ENCODE data around the gene NCKAP5.

Gene NCKAP5

DNA sequence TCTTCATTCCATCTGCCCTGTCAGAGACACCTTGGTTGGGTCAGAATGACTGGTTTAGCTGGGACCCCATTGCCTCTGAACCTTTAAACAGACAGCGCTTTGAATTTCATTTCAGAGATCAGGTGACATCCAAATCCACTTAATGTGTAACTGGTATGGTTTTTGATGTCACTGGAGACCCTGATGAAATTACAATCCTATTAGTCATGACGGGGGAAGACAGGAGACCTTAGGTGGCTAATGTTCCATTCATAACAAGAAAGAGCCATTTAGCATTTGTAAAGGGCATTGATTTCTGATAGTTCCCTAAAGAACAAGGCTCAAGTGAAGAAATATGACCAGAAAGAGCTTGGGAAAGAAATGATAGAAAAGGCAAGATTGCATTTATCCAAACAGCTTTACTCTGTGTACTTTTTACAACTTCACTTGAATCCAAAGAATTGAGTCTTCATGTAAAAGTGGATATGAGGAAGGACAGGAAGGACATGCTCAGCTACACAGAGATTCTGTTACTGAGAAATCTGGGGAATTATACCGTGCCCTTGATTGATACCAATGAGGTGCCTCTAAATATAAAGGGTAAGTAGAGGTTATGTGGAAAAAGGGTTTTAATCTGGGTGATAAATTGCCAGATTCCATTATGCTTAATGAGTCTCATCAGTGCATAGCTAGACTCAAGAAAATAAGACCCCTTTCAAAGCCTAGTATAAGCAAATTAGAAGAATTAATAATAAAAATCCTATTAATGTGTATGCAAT is 198.2 kb downstream of the NCKAP5 start:
- DNase-seq, result no peak

DNA sequence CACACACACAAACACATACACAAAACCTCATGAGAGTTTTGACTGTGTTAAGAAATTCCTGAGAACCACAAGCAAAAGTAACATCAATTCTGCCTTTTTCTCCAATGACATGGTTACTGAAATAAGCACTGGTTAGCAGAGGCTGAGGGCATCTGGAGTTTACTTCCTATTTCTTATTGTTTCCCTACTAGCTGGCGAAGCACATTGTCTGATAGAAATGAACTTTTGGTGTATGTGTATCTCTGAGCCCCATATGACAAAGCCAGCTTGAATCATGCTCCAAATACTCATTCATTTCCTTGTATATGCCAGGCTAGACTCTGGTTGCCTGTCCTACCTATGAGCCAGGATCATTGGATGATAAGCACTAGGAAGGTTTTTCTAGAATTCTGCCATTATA is 203.1 kb downstream of the NCKAP5 start:
- no peak for DNase-seq

GRCh38 chr2:133364636-133365035 is 203.6 kb downstream of the NCKAP5 start:
- DNase-seq, result no peak

DNA sequence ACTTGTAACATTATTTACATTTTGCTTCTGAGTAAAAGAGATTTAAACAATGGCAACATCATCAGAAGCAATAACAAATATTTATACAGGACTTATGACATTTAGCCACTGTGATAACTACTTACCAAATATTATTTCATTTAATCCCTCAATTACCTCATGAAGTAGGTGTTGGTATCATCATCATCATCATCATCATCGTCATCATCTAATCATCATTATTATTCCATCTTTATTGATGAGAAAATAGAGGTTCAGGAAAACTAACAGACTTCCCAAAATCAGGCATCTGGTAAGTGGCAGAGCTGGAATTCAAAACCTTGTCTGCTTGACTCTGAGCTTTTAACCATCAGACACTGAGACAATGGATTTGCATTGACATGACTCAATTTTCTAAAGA is 204.4 kb downstream of the NCKAP5 start:
- no peak for DNase-seq

DNA sequence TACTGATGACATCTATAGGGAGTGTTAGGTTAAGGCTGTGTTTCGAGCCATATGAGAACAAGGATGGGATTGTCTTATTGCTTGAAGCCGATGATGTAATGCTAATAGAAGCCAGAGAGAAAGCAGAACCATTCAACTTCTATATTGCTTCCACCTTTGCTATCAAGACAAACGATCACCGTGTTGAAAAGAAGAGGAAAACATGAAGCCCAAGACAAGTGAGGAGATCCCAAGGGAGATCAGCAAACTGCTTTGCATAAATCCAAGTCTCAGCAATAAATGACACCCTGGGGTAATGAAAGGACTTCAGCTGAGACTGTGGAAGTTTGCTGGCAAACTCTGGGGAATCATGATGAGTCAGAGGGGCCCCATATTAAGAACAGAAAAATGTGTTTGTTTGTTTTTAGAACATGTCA is 206.2 kb downstream of the NCKAP5 start:
- no peak for DNase-seq

- DNase-seq, result no peak
These were observed 207.4 kb downstream of the NCKAP5 start for GRCh38 chr2:133360882-133361281.

GRCh38 chr2:133360190-133360589 is 208.1 kb downstream of the NCKAP5 start:
- no peak for DNase-seq

DNA sequence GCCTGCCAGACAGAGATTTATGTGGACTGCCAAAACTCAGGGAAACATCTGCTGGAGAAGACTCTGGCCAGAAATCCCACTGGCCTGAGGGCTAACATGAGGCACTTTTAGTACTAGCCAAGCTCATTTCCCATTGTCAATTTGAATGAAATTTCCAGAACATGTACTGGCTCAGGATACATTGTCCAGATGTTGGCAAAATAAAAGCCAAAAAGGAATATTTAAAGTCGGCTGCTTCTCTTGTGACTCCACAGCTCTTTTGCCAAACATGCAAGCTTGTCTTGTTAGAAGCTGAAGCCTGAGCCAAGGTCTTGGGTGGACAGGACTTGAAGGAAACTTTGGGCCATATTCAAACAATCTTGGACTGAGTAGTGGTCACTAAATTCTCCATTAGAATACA is 215.5 kb downstream of the NCKAP5 start:
- DNase-seq, result no peak

- DNase-seq, result no peak
These were observed 221.6 kb downstream of the NCKAP5 start for GRCh38 chr2:133346654-133347053.

- no peak for DNase-seq
These were observed 222.6 kb downstream of the NCKAP5 start for GRCh38 chr2:133345638-133346037.

GRCh38 chr2:133344849-133345248 is 223.4 kb downstream of the NCKAP5 start:
- no peak for DNase-seq

DNA sequence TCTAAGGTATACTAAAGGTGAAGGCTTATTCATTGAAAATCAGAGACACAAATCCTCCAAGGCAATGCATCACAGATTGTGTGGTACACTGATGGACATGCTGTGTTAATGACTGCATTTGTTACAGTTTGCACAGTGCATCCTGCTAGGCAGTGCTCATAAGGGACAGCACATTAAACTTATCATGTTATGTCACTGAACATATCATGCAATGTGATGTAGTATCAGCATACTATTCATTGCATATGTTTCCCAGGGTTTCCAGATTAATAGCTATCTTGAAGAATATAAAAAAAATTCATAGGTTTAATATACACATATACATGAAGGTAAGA is 225.3 kb downstream of the NCKAP5 start:
- DNase-seq, result no peak

DNA sequence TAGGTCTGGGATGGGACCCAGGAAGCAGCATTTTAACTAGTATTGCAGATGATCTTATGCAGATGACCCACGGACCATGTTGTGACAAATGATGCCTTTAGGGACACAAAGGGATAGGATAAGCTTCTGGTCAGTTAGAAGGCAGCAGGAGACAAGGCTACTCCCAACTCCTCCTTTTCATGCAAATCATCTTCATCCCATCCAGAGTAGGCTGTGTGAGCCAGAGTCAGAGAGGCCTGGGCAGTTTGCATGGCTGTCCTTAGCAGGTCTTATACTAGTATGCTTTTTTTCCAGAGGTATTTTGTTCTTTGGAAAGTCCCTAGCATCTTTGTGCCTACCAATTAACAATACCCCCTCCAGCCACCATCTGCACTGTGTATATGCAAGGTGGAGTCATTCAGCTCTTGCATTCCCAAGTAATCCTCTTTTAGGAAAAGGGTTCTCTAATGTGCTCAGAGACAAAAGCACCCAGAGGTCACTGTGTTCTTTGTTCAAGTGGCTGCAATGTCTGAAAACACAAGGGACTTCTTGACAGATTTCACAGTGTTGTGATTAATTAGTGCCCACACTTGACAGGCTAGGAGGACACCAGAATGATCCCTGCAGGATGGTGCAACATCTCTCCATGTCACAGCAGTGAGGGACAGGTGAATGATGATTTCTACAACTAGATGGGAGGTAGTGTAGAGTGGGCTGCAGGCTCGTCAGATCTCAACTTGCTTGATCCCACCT is 225.8 kb downstream of the NCKAP5 start:
- no peak for DNase-seq

- DNase-seq, result no peak
These were observed 226.7 kb downstream of the NCKAP5 start for GRCh38 chr2:133341575-133341974.

DNA sequence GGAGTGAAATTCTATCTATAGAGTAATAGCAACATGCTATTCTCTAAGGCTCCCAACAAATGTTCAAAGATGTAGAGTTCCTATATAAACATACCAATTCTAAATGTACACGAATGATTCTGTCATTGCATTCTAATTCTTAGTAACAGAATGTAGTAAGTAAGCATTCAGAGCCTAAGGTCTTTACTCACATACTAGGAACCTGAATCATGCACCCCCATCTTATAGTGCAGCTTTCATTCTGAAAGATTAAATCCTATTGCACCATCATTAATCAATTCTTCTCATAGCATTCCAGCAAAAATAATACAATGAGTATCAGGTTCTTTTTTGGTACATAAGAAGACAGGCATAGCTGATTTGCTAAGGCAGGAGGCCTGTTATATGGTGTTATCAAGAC is 230.0 kb downstream of the NCKAP5 start:
- no peak for DNase-seq

- no peak for DNase-seq
These were observed 233.3 kb downstream of the NCKAP5 start for GRCh38 chr2:133334923-133335322.

DNA sequence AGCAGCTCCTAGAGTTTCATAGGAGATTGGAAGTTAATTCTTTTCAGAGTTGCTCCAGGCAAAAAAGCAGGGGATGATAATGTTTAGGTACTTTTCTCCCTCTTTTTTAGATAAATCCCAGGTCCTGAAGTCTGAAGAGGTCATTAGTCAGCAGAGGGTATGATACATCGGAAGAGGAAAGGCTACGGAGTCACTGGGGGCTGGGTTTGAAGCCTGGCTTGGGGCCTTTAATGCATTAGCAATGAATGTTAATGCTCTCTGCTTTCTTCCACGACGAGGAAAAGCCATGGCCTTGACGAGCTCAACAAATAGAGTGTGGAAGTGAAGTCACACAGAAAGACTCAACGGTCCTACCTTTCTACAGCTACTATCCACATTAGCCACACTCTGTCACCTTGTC is 235.1 kb downstream of the NCKAP5 start:
- DNase-seq, result no peak

DNA sequence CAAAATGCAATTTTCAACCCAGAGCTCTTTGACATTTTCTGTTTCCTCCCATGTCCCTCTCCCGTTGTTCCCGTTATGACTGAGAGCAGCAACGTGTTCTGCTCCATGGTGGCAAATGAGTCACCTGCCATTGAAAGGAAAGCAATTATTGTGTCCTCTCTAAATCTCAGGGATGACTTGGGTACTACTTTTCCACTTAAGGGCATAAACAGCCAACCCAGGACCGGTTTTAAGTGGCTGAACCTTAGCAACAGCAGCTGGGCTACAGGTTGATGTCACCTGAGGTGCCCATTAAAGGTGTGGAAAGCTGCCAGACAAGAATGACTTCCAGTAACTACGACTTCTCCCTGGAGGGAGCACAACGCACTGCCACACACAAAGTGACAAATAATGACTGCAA is 236.8 kb downstream of the NCKAP5 start:
- no peak for DNase-seq

DNA sequence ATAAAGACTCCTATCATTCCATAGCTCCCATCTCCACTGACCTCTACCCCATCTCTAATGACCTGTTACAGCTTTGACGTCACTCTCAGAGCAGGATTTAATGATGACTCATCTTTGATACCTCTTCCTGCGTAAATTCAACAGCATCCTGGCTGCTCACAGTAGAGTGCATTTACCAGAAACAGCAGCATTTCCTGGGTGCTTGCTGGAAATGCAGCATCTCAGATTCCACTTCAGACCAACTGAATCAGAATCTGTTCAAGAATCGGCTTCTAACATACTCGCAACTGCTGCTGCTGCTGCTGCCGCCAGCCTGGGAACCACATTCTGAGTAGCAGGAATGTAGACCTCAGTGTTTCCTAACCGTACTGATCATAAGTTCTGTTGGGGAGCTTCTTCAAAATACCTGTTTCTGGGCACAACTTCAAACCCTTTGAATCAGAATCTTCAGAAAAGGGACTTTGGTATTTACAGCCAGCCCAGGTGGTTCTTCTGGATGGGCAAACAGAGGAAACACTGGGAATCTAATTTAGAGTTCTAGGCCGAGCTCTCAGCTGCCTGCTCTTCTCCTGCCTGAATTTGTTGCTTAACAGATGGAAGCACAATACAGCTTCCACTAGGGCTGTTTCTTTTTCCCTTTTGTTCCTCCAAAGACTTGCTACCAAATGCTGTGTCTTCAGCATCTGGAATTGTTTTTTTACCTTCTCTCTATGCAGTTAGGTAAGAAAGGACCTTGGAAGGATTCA is 241.4 kb downstream of the NCKAP5 start:
- DNase-seq, result no peak

GRCh38 chr2:133324150-133324561 is 244.1 kb downstream of the NCKAP5 start:
- DNase-seq, result no peak

GRCh38 chr2:133322909-133323308 is 245.4 kb downstream of the NCKAP5 start:
- DNase-seq, result no peak

GRCh38 chr2:133317178-133317577 is 251.1 kb downstream of the NCKAP5 start:
- no peak for DNase-seq

GRCh38 chr2:133316557-133316956 is 251.7 kb downstream of the NCKAP5 start:
- no peak for DNase-seq

GRCh38 chr2:133315280-133315679 is 253.0 kb downstream of the NCKAP5 start:
- no peak for DNase-seq

Data from hematopoietic multipotent progenitor cell treated with erythropoietin and hydrocortisone succinate and interleukin-3 and kit ligand, for 8 days (in vitro differentiated cells).